ENCODE results near the gene ARMC6. TPM values are rescaled to one million over a fixed set of nuclear protein-coding genes. Genes with fewer than 3 reads are reported as not detected.

ARMC6 gene
- total RNA-seq, 1 experiment from 2014 or later = 66.5 TPM

DNA sequence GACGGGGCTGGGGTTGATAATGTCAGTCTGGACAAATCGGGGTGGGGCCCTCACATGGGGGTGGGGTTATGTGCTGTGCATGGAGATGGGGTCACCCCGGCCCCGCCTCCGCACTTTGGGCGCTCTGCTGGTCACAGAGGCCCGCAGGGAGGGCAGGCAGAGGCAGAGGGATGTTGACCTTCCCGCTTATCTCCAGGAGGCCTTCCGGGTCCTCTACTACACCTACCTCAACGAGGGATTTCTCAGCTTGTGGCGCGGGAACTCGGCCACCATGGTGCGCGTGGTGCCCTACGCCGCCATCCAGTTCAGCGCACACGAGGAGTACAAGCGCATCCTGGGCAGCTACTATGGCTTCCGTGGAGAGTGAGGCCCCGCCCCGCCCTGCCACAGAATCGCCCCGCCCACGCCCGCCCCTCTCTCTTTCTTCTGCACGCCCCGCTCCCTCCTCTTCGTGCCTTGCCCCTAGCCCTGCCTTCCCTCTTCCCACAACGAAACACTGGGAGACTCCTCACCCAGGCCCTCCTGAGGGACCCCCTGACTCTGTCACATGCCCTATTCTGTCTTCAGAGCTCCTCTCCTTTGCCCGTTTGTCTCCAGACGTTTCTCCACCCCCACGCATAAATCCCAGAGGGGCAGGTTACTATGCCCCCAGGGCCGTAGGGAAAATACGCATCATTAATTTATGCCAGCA is 72.1 kb downstream of the ARMC6 start:
- Histone ChIP-seq H2BK12ac (ENCODE audit: insufficient read length, low read depth, low read length) (no peak overlapping the region), H3T11ph (ENCODE audit: low read length) (no peak overlapping the region), H3K14ac (ENCODE audit: insufficient read depth, low read length) (peak overlapping the region; percentile 99), H4K20me1 (ENCODE audit: control insufficient read depth, insufficient read depth, insufficient read length) (no peaks in the 10 kb centered on the region), H3K27me3 (ENCODE audit: insufficient read depth, low read length) (no peaks in the 10 kb centered on the region), H3K56ac (ENCODE audit: insufficient read length, low read depth, low read length) (no peak overlapping the region), H3K4ac (ENCODE audit: low read depth, low read length) (no peak overlapping the region), H2AFZ (ENCODE audit: low read length) (no peak overlapping the region), H3K79me2 (ENCODE audit: insufficient read depth, low read length) (no peaks in the 10 kb centered on the region), H3K23ac (ENCODE audit: insufficient read length, low read depth, low read length) (no peak overlapping the region), H3K4me2 (ENCODE audit: insufficient read depth, insufficient read length, low read length) (peak overlapping the region; percentile 68), H2BK5ac (ENCODE audit: insufficient read length, low read length) (peak overlapping the region; percentile 90), H3K18ac (ENCODE audit: insufficient read length, low read depth, low read length) (peak overlapping the region; percentile 99), H3K23me2 (ENCODE audit: insufficient read length, low read depth, low read length, poor library complexity, severe bottlenecking) (peaks cover 12% of the 10 kb centered on the region), H2AK5ac (ENCODE audit: insufficient read length, low read length) (no peak overlapping the region), H3K79me1 (ENCODE audit: insufficient read depth, low read depth, low read length, poor library complexity, severe bottlenecking) (no peaks in the 10 kb centered on the region), H4K5ac (ENCODE audit: insufficient read length, low read depth, low read length) (peak overlapping the region; percentile 82), H4K8ac (replicated peaks; ENCODE audit: insufficient read length, low read depth, low read length) (no peak overlapping the region), H2BK20ac (ENCODE audit: low read depth, low read length, poor library complexity, severe bottlenecking) (no peak overlapping the region), H4K91ac (ENCODE audit: insufficient read length, low read depth, low read length) (no peak overlapping the region), H3K27ac (ENCODE audit: insufficient read length, low read depth, low read length) (no peak overlapping the region), H3K9me3 (ENCODE audit: control insufficient read depth, low read depth, low read length) (no peaks in the 10 kb centered on the region), H2BK15ac (ENCODE audit: low read depth, low read length) (no peak overlapping the region), H2BK120ac (ENCODE audit: low read depth, low read length, poor library complexity, severe bottlenecking) (no peak overlapping the region), H3K4me1 (ENCODE audit: insufficient read depth, low read length) (peaks cover 2% of the 10 kb centered on the region; the same call in 1 of the 2 replicates), H3K9ac (ENCODE audit: extremely low read depth, insufficient read length, low read length) (peak overlapping the region; percentile 88)
- TF ChIP-seq, protein P1, sequence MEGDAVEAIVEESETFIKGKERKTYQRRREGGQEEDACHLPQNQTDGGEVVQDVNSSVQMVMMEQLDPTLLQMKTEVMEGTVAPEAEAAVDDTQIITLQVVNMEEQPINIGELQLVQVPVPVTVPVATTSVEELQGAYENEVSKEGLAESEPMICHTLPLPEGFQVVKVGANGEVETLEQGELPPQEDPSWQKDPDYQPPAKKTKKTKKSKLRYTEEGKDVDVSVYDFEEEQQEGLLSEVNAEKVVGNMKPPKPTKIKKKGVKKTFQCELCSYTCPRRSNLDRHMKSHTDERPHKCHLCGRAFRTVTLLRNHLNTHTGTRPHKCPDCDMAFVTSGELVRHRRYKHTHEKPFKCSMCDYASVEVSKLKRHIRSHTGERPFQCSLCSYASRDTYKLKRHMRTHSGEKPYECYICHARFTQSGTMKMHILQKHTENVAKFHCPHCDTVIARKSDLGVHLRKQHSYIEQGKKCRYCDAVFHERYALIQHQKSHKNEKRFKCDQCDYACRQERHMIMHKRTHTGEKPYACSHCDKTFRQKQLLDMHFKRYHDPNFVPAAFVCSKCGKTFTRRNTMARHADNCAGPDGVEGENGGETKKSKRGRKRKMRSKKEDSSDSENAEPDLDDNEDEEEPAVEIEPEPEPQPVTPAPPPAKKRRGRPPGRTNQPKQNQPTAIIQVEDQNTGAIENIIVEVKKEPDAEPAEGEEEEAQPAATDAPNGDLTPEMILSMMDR (conservative IDR thresholded peaks at IDR 0.05) = no peak
- Mint-ChIP-seq H3K4me3 (peak overlapping the region; percentile 80 to 90), H3K9me3 (no peaks in the 10 kb centered on the region; a peak in 1 of 5 replicates), H3K27ac (peak overlapping the region; percentile 98), H3K4me1 (peaks cover 24 to 27% of the 10 kb centered on the region in 2 experiments), H3K36me3 (ENCODE audit: insufficient read depth in 1 of 3, low read depth in 3 of 3) (peaks cover 0 to 7% (median 5%) of the 10 kb centered on the region in 3 experiments; a peak in 4 of 7 replicates), H3K27me3 (ENCODE audit: low read depth) (peaks cover 24% of the 10 kb centered on the region)
- WGBS (ENCODE audit: extremely low coverage, insufficient read length, low lambda C conversion rate) = no CpG with 5 or more reads among the region's 36 CpGs
- DNase-seq = peak; percentile 92
